Hepatocyte (in vitro differentiated cells): ENCODE data around the gene RASIP1. TPM values are rescaled to one million over a fixed set of nuclear protein-coding genes. Genes with fewer than 3 reads are reported as not detected.
A peak's percentile ranks its signal among the peaks of the same experiment; 100 is the strongest.

Experiments used
- DNase-seq: peaks from one replicate; pipeline ENCODE4 v3.0.0-alpha.2; 2016; ENCODE audit warnings: low spot score
- H2AFZ ChIP-seq: fragments of 200-600 bp; sonication (generic); 2 replicates; pipeline ENCODE4 v1.6.0; 2016; ENCODE audit warnings: antibody characterized with exemption, mild to moderate bottlenecking
- H3K27ac ChIP-seq: fragments of 200-600 bp; sonication (generic); 2 replicates; pipeline ENCODE4 v1.5.1; 2016; ENCODE audit warnings: mild to moderate bottlenecking
- H3K27me3 ChIP-seq: fragments of 200-600 bp; sonication (generic); 2 replicates; pipeline ENCODE4 v1.6.1; 2016
- H3K36me3 ChIP-seq: fragments of 200-600 bp; sonication (generic); replicated peaks from 2 replicates; pipeline ENCODE4 v1.5.1; 2016; ENCODE audit warnings: low read depth; ENCODE audit not compliant: insufficient read depth
- H3K4me1 ChIP-seq: fragments of 200-600 bp; sonication (generic); 2 replicates; pipeline ENCODE4 v1.5.1; 2016; ENCODE audit warnings: mild to moderate bottlenecking, moderate library complexity; ENCODE audit not compliant: insufficient read depth
- H3K4me2 ChIP-seq: fragments of 200-600 bp; sonication (generic); 2 replicates; pipeline ENCODE4 v1.6.0; 2016
- H3K4me3 ChIP-seq: fragments of 200-600 bp; sonication (generic); 2 replicates; pipeline ENCODE4 v1.5.1; 2016; ENCODE audit warnings: mild to moderate bottlenecking
- H3K79me2 ChIP-seq: fragments of 200-600 bp; sonication (generic); 2 replicates; pipeline ENCODE4 v1.6.0; 2017; ENCODE audit warnings: mild to moderate bottlenecking
- H3K9me2 ChIP-seq: fragments of 200-600 bp; sonication (generic); replicated peaks from 2 replicates; pipeline ENCODE4 v1.6.0; 2017; ENCODE audit warnings: mild to moderate bottlenecking; ENCODE audit not compliant: insufficient read depth
- H3K9me3 ChIP-seq: fragments of 200-600 bp; sonication (generic); 2 replicates; pipeline ENCODE4 v1.5.1; 2016; ENCODE audit warnings: low read depth, mild to moderate bottlenecking
- H4K20me1 ChIP-seq: fragments of 200-600 bp; sonication (generic); 2 replicates; pipeline ENCODE4 v1.6.0; 2016; ENCODE audit warnings: mild to moderate bottlenecking; ENCODE audit not compliant: insufficient read depth, poor library complexity, severe bottlenecking
- CTCF ChIP-seq: fragments of 200-600 bp; sonication (generic); IDR thresholded peaks from 2 replicates; pipeline ENCODE4 v1.5.1; 2016; ENCODE audit warnings: antibody characterized with exemption, mild to moderate bottlenecking; ENCODE audit not compliant: poor library complexity
- EZH2 ChIP-seq: fragments of 200-600 bp; sonication (generic); IDR thresholded peaks from 2 replicates; pipeline ENCODE4 v1.6.1; 2016; ENCODE audit warnings: antibody characterized with exemption, mild to moderate bottlenecking, borderline replicate concordance
- EZH2phosphoT487 ChIP-seq: fragments of 200-600 bp; sonication (generic); IDR thresholded peaks from one replicate; pipeline ENCODE4 v1.6.1; 2018; ENCODE audit warnings: antibody characterized with exemption, mild to moderate bottlenecking, low read depth, moderate library complexity; ENCODE audit not compliant: unreplicated experiment, severe bottlenecking
- WGBS: methylation state at CpG from one replicate; pipeline ENCODE4 v1.1.6; 2016; ENCODE audit warnings: low lambda C conversion rate; ENCODE audit errors: missing lambda C conversion rate; 5-methylcytosine and 5-hydroxymethylcytosine counted together
- polyA plus RNA-seq: library from polyadenylated mRNA; unstranded; fragments of >200 nt; fragmentation: Nextera tagmentation; extraction: Ambion mirVana; gene quantifications from 2 replicates; pipeline ENCODE4 v1.2.1, GENCODE V29; 2016
- total RNA-seq: library from RNA; depleted of rRNA; stranded (reverse); fragments of >200 nt; gene quantifications from 2 replicates; pipeline ENCODE4 v1.2.3, GENCODE V29; 2014

The RASIP1 gene
- total and polyA plus RNA-seq, 2 experiments from 2014 or later = 1.1 to 1.9 TPM

GRCh38 chr19:48750351-48750750 lies 9.9 kb upstream of the RASIP1 start:
- Histone ChIP-seq H3K79me2 (no peaks in the 10 kb centered on the region), H3K4me1 (peaks cover 7% of the 10 kb centered on the region), H2AFZ (no peak overlapping the region), H3K4me2 (no peak overlapping the region), H3K27me3 (peaks cover 11% of the 10 kb centered on the region), H3K9me2 (no peaks in the 10 kb centered on the region), H4K20me1 (no peaks in the 10 kb centered on the region), H3K36me3 (no peaks in the 10 kb centered on the region), H3K27ac (no peak overlapping the region), H3K9me3 (no peaks in the 10 kb centered on the region), H3K4me3 (no peak overlapping the region)
- no peak for DNase-seq
- WGBS = 97% methylated on average over 31 of the region's 31 CpGs
- no peak for TF ChIP-seq EZH2phosphoT487
- no peak for TF ChIP-seq CTCF
- TF ChIP-seq EZH2 = no peak

GRCh38 chr19:48749571-48750198 lies 9.3 kb upstream of the RASIP1 start:
- no peak overlapping the region for H2AFZ ChIP-seq
- DNase-seq = no peak
- 95% methylated on average over 4 of the region's 4 CpGs for WGBS
- H3K4me2 ChIP-seq = no peak overlapping the region
- no peak for TF ChIP-seq EZH2phosphoT487
- TF ChIP-seq EZH2 = no peak
- TF ChIP-seq CTCF = no peak
- no peaks in the 10 kb centered on the region for H3K79me2 ChIP-seq
- H3K36me3 ChIP-seq = no peaks in the 10 kb centered on the region
- no peaks in the 10 kb centered on the region for H3K9me3 ChIP-seq
- H3K9me2 ChIP-seq = no peaks in the 10 kb centered on the region
- no peak overlapping the region for H3K27ac ChIP-seq
- no peak overlapping the region for H3K4me3 ChIP-seq
- H3K27me3 ChIP-seq = peaks cover 11% of the 10 kb centered on the region
- no peaks in the 10 kb centered on the region for H4K20me1 ChIP-seq
- H3K4me1 ChIP-seq = peaks cover 7% of the 10 kb centered on the region

- H3K4me3 ChIP-seq = no peak within 1 kb of the TSS
- H2AFZ ChIP-seq = peak within 1 kb of the TSS; percentile 25
- H3K9me2 ChIP-seq = no peaks in the 10 kb centered on the region
- peak within 1 kb of the TSS; percentile 42 for H3K27ac ChIP-seq
- H3K9me3 ChIP-seq = no peaks in the 10 kb centered on the region
- no peaks in the 10 kb centered on the region for H3K27me3 ChIP-seq
- peak within 1 kb of the TSS; percentile 65 for H3K4me2 ChIP-seq
- H3K79me2 ChIP-seq = no peaks in the 10 kb centered on the region
- no peaks in the 10 kb centered on the region for H3K36me3 ChIP-seq
- TF ChIP-seq CTCF = no peak
- no peak for TF ChIP-seq EZH2
- no peak for TF ChIP-seq EZH2phosphoT487
- peak; percentile 91 for DNase-seq
- WGBS = 12% methylated on average over 30 of the region's 31 CpGs
- H3K4me1 ChIP-seq = no peaks in the 10 kb centered on the region
- H4K20me1 ChIP-seq = no peaks in the 10 kb centered on the region
Observed at GRCh38 chr19:48746738-48747575, 6.5 kb upstream of the RASIP1 start, which contains the start of gene IZUMO1. Gene IZUMO1, minus strand, starts transcription at chr19:48746909. Its CDS starts 1,050 bp downstream, at chr19:48745859.
